GM19324 (cell line): Measurements from ENCODE around the gene HINFP.
"Not testable (repeated sequence)": the region's sequence is repeated elsewhere in the genome, so short reads cannot be mapped to it uniquely, and the experiment has no call there.

Experiments used
- ATAC-seq: cut with Tn5 transposase; IDR thresholded peaks from one replicate; pipeline ENCODE4 v1.9.1; 2021; ENCODE audit warnings: mild to moderate bottlenecking, moderate library complexity; ENCODE audit not compliant: unreplicated experiment, low FRiP score

Gene HINFP

GRCh38 chr11:119116601-119117000 is 4.8 kb upstream of the HINFP start:
- ATAC-seq = no peak

GRCh38 chr11:119117004-119117706 is 4.2 kb upstream of the HINFP start:
- no peak for ATAC-seq

GRCh38 chr11:119118227-119118626 is 3.2 kb upstream of the HINFP start:
- ATAC-seq = no peak

- ATAC-seq = no peak
These were observed 2.4 kb upstream of the HINFP start for GRCh38 chr11:119118946-119119345.

DNA sequence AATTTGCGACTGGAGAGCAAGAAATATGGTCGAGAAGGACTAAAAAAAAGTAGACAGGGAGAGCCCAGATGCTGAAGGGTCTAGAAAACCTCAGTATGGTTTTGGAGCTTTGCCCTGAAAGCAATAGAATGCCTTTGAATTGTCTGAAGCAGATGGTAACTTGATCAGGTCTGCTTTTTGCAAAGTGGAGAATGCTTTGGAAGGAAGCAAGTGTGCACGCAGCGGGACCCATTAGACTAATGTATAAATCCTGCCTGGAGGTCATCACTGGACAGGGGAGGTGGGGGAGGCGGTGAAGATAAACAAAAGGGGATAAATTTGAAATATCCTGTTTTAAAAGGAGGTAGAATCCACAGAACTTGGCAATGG is 757 bp upstream of the HINFP start:
- no peak for ATAC-seq

DNA sequence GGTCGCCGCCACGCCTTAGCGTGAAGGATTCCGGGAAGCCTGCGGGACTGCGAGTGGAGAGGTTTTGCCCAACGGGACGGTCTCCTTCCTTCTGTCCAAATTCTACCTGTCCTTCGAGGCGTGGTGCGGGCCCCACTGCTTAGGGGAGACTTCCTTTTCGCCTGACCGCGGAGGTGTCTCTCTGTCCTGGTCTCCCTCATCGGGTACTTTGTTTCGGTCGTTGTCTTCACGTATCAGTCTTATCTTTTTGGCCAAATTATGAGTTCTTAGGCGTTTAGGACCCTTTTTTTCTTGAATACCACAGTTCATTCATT is 388 bp downstream of the HINFP start:
- ATAC-seq = no peak

DNA sequence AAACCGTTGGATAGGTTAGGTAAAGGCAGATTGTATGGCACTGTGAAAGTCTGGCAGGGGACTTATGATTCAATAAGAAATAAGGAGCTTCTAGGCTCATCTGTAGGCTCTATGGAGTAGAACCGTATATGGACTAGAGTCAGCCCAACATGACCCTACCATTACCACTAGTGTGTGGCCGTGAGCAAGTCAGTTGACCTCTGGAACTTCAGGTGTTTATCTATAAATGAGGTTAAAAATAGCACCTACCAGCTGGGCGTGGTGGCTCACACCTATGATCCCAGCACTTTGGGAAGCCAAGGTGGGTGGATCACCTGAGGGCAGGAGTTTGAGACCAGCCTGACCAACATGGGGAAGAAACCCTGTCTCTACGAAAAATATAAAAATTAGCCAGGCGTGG is 4.4 kb downstream of the HINFP start:
- no peak for ATAC-seq

DNA sequence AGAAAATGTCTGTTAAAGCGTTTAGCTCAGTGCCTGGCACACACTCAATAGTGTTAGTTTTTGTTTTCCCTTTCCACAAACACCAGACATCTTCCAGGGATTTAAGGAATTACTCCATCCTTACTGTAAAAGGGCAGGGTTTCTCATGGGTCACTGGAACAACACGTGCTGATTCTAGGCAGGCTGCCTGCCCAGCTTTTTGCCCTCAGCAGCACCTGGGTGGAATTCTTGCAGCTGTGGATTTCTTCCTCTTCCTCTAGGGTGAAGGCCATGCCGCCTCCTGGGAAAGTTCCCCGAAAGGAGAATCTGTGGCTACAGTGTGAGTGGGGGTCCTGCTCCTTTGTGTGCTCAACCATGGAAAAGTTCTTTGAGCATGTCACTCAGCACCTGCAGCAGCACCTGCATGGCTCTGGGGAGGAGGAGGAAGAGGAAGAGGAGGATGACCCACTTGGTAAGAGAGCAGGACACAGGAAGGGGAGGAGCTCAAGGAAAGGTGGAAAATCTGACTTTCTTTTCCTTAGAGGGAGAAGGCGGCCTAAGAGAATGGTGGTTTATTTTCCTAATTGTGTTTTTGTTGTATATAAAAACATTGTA is 5.4 kb downstream of the HINFP start:
- ATAC-seq = no peak

DNA sequence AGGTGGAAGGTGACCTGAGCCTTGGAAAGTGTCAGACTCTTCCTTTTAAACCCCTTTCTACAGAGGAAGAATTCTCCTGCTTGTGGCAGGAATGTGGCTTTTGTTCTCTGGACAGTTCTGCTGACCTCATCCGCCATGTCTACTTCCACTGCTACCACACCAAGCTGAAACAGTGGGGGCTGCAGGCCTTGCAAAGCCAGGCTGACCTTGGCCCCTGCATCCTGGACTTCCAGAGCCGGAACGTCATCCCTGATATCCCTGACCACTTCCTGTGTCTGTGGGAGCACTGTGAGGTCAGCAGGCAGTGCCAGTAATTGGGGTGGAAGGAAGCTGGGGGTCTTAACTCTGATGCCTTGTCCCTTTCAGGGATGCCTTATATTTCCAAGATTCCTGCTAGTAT is 9.3 kb downstream of the HINFP start:
- no peak for ATAC-seq

DNA sequence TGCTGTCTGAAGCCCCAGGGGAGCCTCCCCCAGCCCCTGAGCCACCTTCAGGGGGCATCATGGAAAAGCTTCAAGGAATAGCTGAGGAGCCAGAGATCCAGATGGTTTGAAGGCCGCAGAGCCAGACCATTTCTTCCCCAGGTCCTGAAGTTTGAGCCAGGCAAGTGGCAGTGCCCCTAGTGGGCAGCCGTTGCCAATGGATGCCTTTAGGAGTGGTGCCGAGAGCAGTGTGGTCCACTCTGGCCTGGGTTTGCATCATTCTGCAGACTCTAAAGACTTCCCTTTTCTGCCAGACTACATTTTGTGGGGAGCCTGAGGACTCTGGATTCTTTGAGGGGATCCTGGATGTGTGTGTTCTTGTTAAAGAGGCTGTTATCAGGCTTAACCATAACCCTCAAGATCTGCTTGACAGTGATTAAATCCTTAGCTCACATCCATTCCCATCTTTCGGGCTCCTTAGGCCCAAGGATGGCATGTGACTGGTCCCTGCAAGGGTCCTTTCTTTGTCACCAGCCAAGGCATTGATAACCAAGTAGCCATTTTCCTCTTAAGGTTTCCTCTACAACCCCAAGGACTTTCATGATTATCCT is 13.1 kb downstream of the HINFP start:
- no peak for ATAC-seq

GRCh38 chr11:119139276-119139675 is 17.9 kb downstream of the HINFP start:
- not testable (repeated sequence) for ATAC-seq

- ATAC-seq = no peak
These were observed 23.6 kb downstream of the HINFP start for GRCh38 chr11:119144825-119145486.

DNA sequence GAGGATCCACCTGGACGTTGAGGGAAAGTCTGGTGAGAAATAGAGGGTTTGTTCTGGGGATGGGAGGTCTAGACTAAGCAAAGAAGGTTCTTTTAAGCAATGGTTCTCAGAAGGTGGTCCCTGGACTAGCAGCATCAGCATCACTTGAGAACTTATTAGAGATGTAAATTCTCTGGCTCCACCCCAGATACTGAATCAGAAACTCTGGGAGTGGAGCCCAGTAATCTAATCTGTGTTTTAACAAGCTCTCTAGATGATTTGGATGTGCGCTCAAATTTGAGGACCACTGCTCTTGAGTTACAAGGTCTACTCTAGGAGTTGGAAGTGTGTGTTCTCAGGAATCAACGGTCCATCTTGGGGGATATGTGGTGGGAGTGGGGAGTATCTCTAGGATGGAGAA is 24.2 kb downstream of the HINFP start:
- no peak for ATAC-seq

GRCh38 chr11:119147604-119148333 is 26.4 kb downstream of the HINFP start:
- no peak for ATAC-seq

DNA sequence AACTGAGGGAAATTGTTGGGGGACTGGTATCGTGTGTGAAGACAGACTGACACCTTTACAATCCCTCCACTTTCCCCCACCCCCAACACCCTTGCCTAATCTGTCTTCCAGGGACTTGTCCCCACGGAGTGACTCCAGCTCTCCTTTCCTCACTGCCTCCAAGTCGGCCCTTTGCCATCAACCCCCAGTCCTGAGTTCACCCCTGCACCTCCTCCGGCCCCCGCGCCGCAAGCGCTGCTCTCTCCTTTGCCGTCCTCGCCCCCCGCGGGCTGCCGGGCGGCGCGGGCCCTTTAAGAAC is 27.3 kb downstream of the HINFP start:
- no peak for ATAC-seq

DNA sequence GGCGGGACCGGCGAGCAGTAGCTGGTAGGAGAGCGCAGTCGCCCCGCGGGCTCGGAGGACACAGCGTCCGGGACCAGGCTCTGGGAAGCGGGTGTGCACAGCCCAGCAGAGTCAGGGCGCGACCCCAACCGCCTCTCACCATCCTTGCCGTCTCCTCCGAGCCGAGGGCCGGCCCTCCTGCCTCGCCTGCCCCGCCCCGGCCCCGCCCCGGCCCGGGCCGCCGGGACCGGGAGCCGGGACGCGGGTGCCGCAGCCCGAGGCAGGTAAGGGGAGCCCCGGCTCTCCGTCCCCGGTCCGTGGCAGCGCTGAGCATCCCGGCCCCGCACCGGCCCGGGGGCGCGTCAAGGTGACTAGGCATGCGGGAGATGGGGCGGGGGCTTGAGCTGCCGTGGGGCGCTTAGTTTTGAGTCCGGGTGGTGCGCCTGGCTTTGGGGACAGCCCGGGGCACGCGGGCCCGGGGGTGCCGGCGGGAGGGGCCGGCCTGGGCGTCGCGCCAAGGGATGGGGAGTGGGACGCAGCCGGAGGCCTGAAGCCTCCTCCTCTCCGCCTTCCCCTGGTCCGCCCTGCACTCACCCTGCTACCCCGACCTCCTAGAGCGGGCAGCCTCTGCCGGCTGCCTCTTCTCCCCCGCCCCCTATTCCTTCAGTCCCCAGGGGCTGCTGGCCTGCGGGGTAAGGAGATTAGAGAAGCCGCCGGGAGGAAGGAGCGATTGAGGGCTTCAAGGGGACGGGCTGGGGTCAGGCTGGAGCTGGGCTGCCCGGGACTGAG is 27.8 kb downstream of the HINFP start, which contains the start of gene ABCG4:
Gene ABCG4 (plus strand): TSS at position 35 of the 768 bp plus-strand sequence. CDS start 914 bp downstream, outside the sequence.
- no peak for ATAC-seq

DNA sequence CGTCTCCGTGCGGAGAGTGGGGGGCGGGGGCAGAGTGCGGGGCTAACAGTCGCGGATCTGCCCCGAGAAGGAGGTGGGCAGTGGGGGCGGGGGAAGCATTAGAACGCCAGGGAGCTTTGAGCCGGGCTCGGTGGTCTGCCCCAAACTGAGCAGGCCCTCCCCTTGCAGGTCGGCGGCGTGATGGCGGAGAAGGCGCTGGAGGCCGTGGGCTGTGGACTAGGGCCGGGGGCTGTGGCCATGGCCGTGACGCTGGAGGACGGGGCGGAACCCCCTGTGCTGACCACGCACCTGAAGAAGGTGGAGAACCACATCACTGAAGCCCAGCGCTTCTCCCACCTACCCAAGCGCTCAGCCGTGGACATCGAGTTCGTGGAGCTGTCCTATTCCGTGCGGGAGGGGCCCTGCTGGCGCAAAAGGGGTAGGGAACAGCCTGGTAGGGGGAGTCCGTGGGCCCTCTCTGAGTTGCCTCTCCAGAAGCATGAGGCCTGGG is 28.5 kb downstream of the HINFP start:
- no peak for ATAC-seq

DNA sequence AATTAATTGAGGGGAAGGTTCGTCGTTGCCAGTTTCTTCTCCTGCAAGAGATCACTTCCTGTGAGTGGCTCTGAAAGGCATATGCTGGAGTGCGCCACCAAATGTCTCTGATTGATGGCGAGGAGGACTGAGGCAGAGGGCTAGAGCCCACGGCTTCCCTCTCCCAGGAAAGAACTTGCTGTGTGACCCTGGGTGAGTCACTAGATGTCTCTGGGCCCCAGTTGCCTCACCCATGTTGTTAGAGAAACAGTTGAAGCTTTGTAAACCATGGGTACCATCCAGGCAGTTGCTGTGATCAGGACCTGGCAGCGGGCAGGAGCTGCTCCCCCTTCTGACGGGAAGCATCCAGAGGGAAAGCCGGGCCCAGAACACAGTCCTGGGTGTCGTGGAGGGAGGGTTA is 30.7 kb downstream of the HINFP start:
- ATAC-seq = no peak

GRCh38 chr11:119152604-119153003 is 31.2 kb downstream of the HINFP start:
- ATAC-seq = no peak

DNA sequence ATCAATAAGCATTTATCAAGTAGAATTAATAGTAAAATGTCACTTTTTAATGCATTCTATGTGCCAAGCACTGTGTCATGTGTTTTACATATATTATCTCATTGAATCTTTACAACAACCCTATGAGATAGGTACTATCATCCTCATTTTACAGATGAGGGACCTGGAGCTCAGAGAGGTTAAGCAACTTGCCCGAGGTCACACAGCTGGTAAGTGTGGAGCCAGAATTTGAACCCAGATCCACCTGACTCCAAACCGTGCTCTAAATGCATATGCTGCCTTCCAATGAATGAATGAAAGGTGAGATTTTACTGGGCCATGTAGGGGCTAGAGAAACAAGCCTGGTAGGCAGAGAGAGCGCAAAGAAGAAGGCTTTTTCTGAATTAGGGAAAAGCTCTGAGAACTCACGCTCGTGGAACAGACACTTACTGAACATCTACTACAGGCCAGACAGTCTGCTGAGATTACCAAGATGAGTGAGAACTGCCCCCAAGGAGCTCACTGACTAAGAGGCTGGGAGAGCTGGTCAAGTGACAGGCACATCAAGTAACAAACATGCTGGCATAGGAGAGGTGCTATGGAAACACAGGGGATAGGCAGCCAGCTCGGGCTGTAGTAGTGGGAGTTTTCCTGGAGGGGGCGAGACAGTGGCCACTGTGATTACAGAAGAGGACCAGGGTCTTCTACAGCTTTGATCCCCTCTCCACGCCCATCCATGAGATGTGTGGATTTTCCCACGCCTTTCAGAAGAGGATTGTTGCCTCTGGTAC is 31.9 kb downstream of the HINFP start:
- ATAC-seq = no peak
